Measurements from ENCODE around the gene SLC2A8. TPM values are rescaled to one million over a fixed set of nuclear protein-coding genes. Genes with fewer than 3 reads are reported as not detected.

Gene SLC2A8
- total RNA-seq, 1 experiment from 2014 or later = 55.7 TPM

DNA sequence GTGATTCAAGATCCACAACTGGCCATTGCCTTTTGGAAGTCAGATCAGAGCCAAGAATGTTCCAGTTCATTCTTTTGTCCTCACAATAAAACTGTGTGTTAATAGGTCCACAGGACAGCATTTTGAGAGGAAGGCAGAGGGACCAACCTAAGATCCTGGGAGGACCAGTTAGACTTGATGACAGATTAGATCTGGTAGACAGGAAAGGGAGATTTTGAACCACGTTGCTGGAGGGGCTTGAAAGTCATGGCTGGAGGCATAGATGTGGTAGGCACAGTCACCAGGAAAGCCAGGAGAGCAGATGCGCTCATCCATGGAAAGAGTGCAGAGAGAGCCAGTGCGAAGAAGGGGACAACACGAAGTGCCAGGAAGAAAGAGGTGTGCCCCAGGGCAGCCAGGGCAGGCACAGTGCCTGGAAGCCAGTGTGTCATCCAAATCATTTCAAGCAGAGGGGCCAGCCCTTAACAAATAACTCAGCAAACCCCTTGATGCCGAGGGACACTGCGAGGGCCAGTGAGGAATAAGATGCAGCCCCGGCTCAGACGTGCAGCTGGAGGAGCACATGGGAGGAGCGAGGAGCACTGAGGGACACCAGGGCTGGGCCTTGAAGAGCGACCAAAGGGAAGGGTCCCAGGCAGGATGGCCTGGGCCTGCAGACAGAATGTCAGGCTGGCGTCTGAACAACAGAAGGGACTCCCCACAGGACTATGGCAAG lies 12.8 kb upstream of the SLC2A8 start:
- Histone ChIP-seq H3K27me3 (ENCODE audit: control insufficient read depth, insufficient read depth, low read length) (no peaks in the 10 kb centered on the region), H3K4me3 (ENCODE audit: low read depth in 2 of 2, low read length in 2 of 2) (no peak overlapping the region), H3K4me1 (ENCODE audit: control insufficient read depth, insufficient read depth, low read length) (peaks cover 21% of the 10 kb centered on the region), H3K36me3 (ENCODE audit: control insufficient read depth, insufficient read depth, low read length) (no peaks in the 10 kb centered on the region), H3K27ac (ENCODE audit: low read length) (peak overlapping the region; percentile 72; the same call in 1 of the 2 replicates), H3K9me3 (ENCODE audit: control insufficient read depth, insufficient read depth, low read depth, low read length) (no peaks in the 10 kb centered on the region)
- BruUV-seq (replicated peaks) = no TSS peak
- TF ChIP-seq, protein P1, sequence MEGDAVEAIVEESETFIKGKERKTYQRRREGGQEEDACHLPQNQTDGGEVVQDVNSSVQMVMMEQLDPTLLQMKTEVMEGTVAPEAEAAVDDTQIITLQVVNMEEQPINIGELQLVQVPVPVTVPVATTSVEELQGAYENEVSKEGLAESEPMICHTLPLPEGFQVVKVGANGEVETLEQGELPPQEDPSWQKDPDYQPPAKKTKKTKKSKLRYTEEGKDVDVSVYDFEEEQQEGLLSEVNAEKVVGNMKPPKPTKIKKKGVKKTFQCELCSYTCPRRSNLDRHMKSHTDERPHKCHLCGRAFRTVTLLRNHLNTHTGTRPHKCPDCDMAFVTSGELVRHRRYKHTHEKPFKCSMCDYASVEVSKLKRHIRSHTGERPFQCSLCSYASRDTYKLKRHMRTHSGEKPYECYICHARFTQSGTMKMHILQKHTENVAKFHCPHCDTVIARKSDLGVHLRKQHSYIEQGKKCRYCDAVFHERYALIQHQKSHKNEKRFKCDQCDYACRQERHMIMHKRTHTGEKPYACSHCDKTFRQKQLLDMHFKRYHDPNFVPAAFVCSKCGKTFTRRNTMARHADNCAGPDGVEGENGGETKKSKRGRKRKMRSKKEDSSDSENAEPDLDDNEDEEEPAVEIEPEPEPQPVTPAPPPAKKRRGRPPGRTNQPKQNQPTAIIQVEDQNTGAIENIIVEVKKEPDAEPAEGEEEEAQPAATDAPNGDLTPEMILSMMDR (IDR thresholded peaks at IDR 0.05) = no peak
- TF ChIP-seq, protein P2, sequence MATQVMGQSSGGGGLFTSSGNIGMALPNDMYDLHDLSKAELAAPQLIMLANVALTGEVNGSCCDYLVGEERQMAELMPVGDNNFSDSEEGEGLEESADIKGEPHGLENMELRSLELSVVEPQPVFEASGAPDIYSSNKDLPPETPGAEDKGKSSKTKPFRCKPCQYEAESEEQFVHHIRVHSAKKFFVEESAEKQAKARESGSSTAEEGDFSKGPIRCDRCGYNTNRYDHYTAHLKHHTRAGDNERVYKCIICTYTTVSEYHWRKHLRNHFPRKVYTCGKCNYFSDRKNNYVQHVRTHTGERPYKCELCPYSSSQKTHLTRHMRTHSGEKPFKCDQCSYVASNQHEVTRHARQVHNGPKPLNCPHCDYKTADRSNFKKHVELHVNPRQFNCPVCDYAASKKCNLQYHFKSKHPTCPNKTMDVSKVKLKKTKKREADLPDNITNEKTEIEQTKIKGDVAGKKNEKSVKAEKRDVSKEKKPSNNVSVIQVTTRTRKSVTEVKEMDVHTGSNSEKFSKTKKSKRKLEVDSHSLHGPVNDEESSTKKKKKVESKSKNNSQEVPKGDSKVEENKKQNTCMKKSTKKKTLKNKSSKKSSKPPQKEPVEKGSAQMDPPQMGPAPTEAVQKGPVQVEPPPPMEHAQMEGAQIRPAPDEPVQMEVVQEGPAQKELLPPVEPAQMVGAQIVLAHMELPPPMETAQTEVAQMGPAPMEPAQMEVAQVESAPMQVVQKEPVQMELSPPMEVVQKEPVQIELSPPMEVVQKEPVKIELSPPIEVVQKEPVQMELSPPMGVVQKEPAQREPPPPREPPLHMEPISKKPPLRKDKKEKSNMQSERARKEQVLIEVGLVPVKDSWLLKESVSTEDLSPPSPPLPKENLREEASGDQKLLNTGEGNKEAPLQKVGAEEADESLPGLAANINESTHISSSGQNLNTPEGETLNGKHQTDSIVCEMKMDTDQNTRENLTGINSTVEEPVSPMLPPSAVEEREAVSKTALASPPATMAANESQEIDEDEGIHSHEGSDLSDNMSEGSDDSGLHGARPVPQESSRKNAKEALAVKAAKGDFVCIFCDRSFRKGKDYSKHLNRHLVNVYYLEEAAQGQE (IDR thresholded peaks at IDR 0.05; ENCODE audit: insufficient read depth in 1 of 2, low read depth in 2 of 2, low read length in 1 of 2) = no peak
- TF ChIP-seq SIN3A (IDR thresholded peaks at IDR 0.05; ENCODE audit: borderline replicate concordance, insufficient read depth, low read depth, low read length) (no peak), POLR2AphosphoS5 (IDR thresholded peaks at IDR 0.05; ENCODE audit: low read depth, low read length) (no peak), TCF7L2 (IDR thresholded peaks at IDR 0.05; ENCODE audit: low read depth, low read length) (no peak)
- CTCF ChIA-PET = no interaction called here
- ATAC-seq = no peak
- no peak for DNase-seq (ENCODE audit: low read depth, low spot score)
- intact Hi-C loops (cut with micrococcal nuclease; ENCODE audit: unreplicated experiment) = no loop called here
- POLR2A ChIA-PET = no interaction called here
- in situ Hi-C loops (cut with HindIII; ENCODE audit: low pct_unique_long_range_greater_than_20kb, low sequenced_read_pairs) = no loop called here

DNA sequence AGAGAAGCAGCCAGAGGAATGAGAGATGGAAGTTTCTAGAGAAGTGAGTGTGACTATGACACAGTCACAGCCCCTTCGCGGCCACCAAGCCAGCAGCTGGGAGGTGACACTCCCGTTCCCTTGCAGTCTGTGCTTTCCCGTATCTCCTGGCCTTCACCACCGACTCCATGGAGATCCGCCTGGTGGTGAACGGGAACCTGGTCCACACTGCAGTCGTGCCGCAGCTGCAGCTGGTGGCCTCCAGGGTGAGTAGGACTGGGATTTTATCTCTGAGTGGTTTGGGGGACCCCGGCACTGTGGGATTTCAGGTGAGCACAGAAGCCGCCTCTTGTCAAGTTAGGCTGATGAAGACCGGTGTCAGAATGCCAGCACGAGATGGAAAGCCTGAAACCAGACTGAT lies 12.1 kb upstream of the SLC2A8 start:
- TF ChIP-seq TCF7L2 (IDR thresholded peaks at IDR 0.05; ENCODE audit: low read depth, low read length) (no peak), POLR2AphosphoS5 (IDR thresholded peaks at IDR 0.05; ENCODE audit: low read depth, low read length) (no peak), SIN3A (IDR thresholded peaks at IDR 0.05; ENCODE audit: borderline replicate concordance, insufficient read depth, low read depth, low read length) (no peak)
- TF ChIP-seq, protein P2 (IDR thresholded peaks at IDR 0.05; ENCODE audit: insufficient read depth in 1 of 2, low read depth in 2 of 2, low read length in 1 of 2) = no peak
- TF ChIP-seq, protein P1 (IDR thresholded peaks at IDR 0.05) = no peak
- no peaks in the 10 kb centered on the region for H3K27me3 ChIP-seq (ENCODE audit: control insufficient read depth, insufficient read depth, low read length)
- peak overlapping the region; percentile 48 for H3K27ac ChIP-seq (ENCODE audit: low read length)
- in situ Hi-C loops (cut with HindIII; ENCODE audit: low pct_unique_long_range_greater_than_20kb, low sequenced_read_pairs) (no loop called here), intact Hi-C loops (cut with micrococcal nuclease; ENCODE audit: unreplicated experiment) (no loop called here)
- BruUV-seq (replicated peaks) = no TSS peak
- ChIA-PET POLR2A (no interaction called here), CTCF (no interaction called here)
- no peaks in the 10 kb centered on the region for H3K36me3 ChIP-seq (ENCODE audit: control insufficient read depth, insufficient read depth, low read length)
- ATAC-seq = no peak
- H3K9me3 ChIP-seq (ENCODE audit: control insufficient read depth, insufficient read depth, low read depth, low read length) = no peaks in the 10 kb centered on the region
- DNase-seq (ENCODE audit: low read depth, low spot score) = no peak
- peaks cover 28% of the 10 kb centered on the region for H3K4me1 ChIP-seq (ENCODE audit: control insufficient read depth, insufficient read depth, low read length)
- H3K4me3 ChIP-seq (ENCODE audit: low read depth in 2 of 2, low read length in 2 of 2) = no peak overlapping the region

Data from Panc1 (cell line).